Measurements from ENCODE around the gene NOS2. TPM values are rescaled to one million over a fixed set of nuclear protein-coding genes. Genes with fewer than 3 reads are reported as not detected.

The NOS2 gene
- total and polyA plus RNA-seq, 9 donors, result 0.11 to 1.9 (median 0.40) TPM

DNA sequence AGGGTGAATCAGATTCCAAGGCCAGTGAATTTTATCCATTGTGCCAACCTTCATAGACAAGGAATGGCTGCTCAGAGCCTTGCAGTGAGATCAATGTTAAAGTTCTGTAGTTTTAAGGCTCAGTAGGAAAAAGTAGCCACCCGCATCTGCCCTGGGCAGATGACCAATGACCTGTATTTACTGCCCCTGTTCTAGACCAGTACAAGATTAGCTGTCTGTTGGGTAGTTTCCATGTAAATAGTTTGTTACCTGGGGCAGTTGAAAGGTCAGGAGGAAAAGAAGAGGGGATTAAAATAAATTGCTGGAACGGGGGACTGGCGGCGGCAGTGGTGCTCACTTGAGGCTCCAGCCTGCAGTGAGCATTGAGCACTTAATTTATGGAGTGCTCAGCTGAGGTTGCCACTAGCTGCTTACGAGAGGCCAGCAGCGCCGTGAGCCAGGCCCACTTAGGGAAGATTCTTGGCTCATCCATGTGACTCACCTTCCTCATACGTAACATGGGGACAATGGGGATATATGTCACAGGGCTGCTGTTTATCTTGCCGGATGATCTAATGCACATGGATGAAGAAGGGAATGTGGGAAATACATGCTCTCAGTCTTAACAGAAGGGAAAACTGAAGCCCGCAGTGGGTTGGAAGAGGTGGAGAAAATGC, 10.7 kb upstream of the NOS2 start:
- Histone ChIP-seq H3K27me3 (no peaks in the 10 kb centered on the region), H3K36me3 (no peaks in the 10 kb centered on the region), H3K4me1 (ENCODE audit: insufficient read depth) (peaks cover 3% of the 10 kb centered on the region), H3K4me3 (no peak overlapping the region), H3K27ac (no peak overlapping the region), H3K9me3 (no peaks in the 10 kb centered on the region)
- TF ChIP-seq EP300 (IDR thresholded peaks at IDR 0.05) (no peak), CTCF (IDR thresholded peaks at IDR 0.05) (no peak), POLR2A (IDR thresholded peaks at IDR 0.05) (no peak)
- WGBS, 3 donors, result 78 to 85% (median 80%) methylated on average over 10 of the region's 10 CpGs
- intact Hi-C loops (cut with DNase I), result no loop called here
- no peak for DNase-seq

GRCh38 chr17:27810211-27810901, 10.0 kb upstream of the NOS2 start:
- TF ChIP-seq EP300 (IDR thresholded peaks at IDR 0.05) (no peak), POLR2A (IDR thresholded peaks at IDR 0.05) (no peak), CTCF (IDR thresholded peaks at IDR 0.05) (no peak)
- no peak overlapping the region for H3K4me3 ChIP-seq
- H3K4me1 ChIP-seq (ENCODE audit: insufficient read depth), result peaks cover 3% of the 10 kb centered on the region
- no peak overlapping the region for H3K27ac ChIP-seq
- DNase-seq, result no peak
- no peaks in the 10 kb centered on the region for H3K36me3 ChIP-seq
- intact Hi-C loops (cut with DNase I), result no loop called here
- H3K9me3 ChIP-seq, result no peaks in the 10 kb centered on the region
- H3K27me3 ChIP-seq, result no peaks in the 10 kb centered on the region
- 63 to 70% (median 69%) methylated on average over 7 of the region's 7 CpGs for WGBS, 3 donors

DNA sequence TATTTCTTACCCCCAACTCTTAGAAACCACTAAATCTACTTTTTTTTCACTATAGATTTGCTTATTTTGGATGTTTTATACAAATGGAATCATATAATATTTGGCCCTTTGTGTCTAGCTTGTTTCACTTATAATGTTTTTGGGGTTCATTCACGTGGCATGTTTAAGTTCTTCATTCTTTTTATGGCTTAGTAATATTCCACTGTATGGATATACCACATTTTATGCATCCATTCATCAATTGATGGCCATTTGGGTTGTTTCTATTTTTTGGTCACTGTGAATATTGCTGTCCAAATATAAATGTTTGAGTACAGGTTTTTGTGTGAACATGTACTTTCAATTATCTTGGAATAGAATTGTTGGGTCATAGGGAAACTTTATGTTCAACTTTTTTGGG, 9.2 kb upstream of the NOS2 start:
- Histone ChIP-seq H3K4me1 (ENCODE audit: insufficient read depth) (peaks cover 3% of the 10 kb centered on the region), H3K27ac (no peak overlapping the region), H3K9me3 (no peaks in the 10 kb centered on the region), H3K4me3 (no peak overlapping the region), H3K27me3 (no peaks in the 10 kb centered on the region), H3K36me3 (no peaks in the 10 kb centered on the region)
- DNase-seq, result no peak
- intact Hi-C loops (cut with DNase I), result loop anchor here in 3 of 4 donors (5.0 to 10.0 kb wide), 4 partner anchors 52 to 445 kb away; no protein-coding TSS in a partner anchor
- 92 to 96% (median 92%) methylated on average over 1 of the region's 1 CpG for WGBS, 3 donors
- TF ChIP-seq EP300 (IDR thresholded peaks at IDR 0.05), result no peak
- TF ChIP-seq POLR2A (IDR thresholded peaks at IDR 0.05), result no peak

DNA sequence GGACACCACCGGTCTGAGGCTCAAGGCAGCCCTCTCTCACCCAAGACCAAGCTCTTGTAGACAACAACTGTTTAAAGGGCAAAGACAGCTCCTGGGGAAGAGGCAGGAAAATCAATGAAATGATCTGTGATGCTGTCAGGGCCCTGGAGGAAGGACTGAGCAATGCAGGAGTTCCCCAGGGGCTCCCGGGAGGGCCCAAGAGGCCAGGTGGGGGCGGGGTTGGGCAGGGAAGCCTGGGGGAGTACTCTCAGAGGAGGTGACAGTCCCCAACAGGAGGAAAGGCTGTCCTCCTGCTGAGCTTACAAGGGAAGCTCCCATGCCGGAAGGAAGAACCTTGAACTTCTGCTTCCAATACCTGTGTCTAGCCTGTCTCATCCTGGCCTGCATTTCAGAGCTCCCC, 8.3 kb upstream of the NOS2 start:
- no peaks in the 10 kb centered on the region for H3K36me3 ChIP-seq
- peaks cover 3% of the 10 kb centered on the region for H3K4me1 ChIP-seq (ENCODE audit: insufficient read depth)
- no peak overlapping the region for H3K27ac ChIP-seq
- 73 to 74% (median 73%) methylated on average over 4 of the region's 4 CpGs for WGBS, 3 donors
- no peaks in the 10 kb centered on the region for H3K27me3 ChIP-seq
- DNase-seq, result no peak
- no peak for TF ChIP-seq EP300 (IDR thresholded peaks at IDR 0.05)
- TF ChIP-seq CTCF (IDR thresholded peaks at IDR 0.05), result no peak
- TF ChIP-seq POLR2A (IDR thresholded peaks at IDR 0.05), result no peak
- no peaks in the 10 kb centered on the region for H3K9me3 ChIP-seq
- H3K4me3 ChIP-seq, result no peak overlapping the region
- intact Hi-C loops (cut with DNase I), result loop anchor here in 3 of 4 donors (5.0 to 10.0 kb wide), 4 partner anchors 51 to 446 kb away; no protein-coding TSS in a partner anchor

Data from ovary (tissue), 9 donors.